GM18520 (cell line): Measurements from ENCODE around the gene TRIM64C.
"Not testable (repeated sequence)": the region's sequence is repeated elsewhere in the genome, so short reads cannot be mapped to it uniquely, and the experiment has no call there.

Source experiments
- ATAC-seq: cut with Tn5 transposase; IDR thresholded peaks from one replicate; pipeline ENCODE4 v1.9.1; 2021; ENCODE audit not compliant: unreplicated experiment

The TRIM64C gene, protein sequence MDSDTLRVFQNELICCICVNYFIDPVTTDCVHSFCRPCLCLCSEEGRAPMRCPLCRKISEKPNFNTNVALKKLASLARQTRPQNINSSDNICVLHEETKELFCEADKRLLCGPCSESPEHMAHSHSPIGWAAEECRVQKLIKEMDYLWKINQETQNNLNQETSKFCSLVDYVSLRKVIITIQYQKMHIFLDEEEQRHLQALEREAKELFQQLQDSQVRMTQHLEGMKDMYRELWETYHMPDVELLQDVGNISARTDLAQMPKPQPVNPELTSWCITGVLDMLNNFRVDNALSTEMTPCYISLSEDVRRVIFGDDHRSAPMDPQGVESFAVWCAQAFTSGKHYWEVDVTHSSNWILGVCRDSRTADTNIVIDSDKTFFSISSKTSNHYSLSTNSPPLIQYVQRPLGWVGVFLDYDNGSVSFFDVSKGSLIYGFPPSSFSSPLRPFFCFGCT

GRCh38 chr11:49059012-49059411 lies at the start of gene TRIM64C:
Gene TRIM64C (minus strand): TSS chr11:49059112. CDS start chr11:49059112, 0 bp downstream.
- ATAC-seq: not testable (repeated sequence)

GRCh38 chr11:49102356-49102755 lies 43.4 kb upstream of the TRIM64C start:
- ATAC-seq: not testable (repeated sequence)

GRCh38 chr11:49069897-49070296 lies 11.0 kb upstream of the TRIM64C start:
- ATAC-seq: not testable (repeated sequence)

GRCh38 chr11:49049821-49050220 lies 9.1 kb downstream of the TRIM64C start:
- ATAC-seq: not testable (repeated sequence)

DNA sequence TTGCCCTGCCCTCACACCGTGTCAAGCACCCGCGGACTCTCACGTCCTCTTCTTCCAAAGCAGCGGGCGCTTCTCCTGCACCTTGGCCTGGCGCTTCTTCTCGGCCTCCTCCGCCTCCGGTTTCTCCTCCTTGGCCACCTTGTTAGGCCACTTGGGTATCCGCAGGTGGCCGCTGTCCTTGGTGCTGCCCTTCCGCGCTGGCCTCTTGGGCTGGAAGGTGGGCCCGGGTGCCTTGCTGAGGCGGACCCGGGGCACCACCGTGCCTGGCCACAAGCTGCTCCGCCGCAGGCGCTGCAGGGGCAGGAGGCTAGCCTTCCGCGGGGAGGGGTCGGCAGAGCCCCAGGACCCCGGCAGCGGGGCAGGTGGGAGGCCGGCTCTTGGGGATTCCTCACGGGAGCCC lies 10.7 kb downstream of the TRIM64C start:
- ATAC-seq: not testable (repeated sequence)

GRCh38 chr11:49028523-49028922 lies 30.4 kb downstream of the TRIM64C start, which contains the start of gene TRIM49B:
Gene TRIM49B (plus strand): TSS chr11:49028823. CDS start chr11:49031600, 2,777 bp downstream.
- ATAC-seq: not testable (repeated sequence)
